ENCODE results near the gene ALPL.
A peak's percentile ranks its signal among the peaks of the same experiment; 100 is the strongest.

- TF ChIP-seq RAD21 (conservative IDR thresholded peaks at IDR 0.05) (peak; percentile 47), CTCF (IDR thresholded peaks at IDR 0.05; ENCODE audit: poor library complexity, severe bottlenecking) (peak; percentile 48), EZH2 (IDR thresholded peaks at IDR 0.05; ENCODE audit: borderline replicate concordance, insufficient read depth, low read length, poor library complexity, severe bottlenecking) (no peak), REST (IDR thresholded peaks at IDR 0.05; ENCODE audit: borderline replicate concordance) (no peak), EP300 (conservative IDR thresholded peaks at IDR 0.05; ENCODE audit: poor library complexity, severe bottlenecking) (no peak), POLR2AphosphoS5 (IDR thresholded peaks at IDR 0.05) (no peak), SMC3 (conservative IDR thresholded peaks at IDR 0.05; ENCODE audit: poor library complexity) (peak; percentile 58)
Measured at GRCh38 chr1:21594935-21595897, 86.0 kb downstream of the ALPL start.

All from neural cell (in vitro differentiated cells).